ENCODE data around the gene TMEM214. TPM values are rescaled to one million over a fixed set of nuclear protein-coding genes. Genes with fewer than 3 reads are reported as not detected.
A peak's percentile ranks its signal among the peaks of the same experiment; 100 is the strongest.

Gene TMEM214
- total and polyA plus RNA-seq, 4 experiments from 2014 or later: 25.6 to 99.8 (median 65.9) TPM

GRCh38 chr2:27053776-27054175, 21.0 kb downstream of the TMEM214 start:
- Mint-ChIP-seq H3K27ac (peak overlapping the region in 4 of 7 donors; percentile 6 to 66 (median 32)), H3K27me3 (peaks cover 6 to 13% of the 10 kb centered on the region in 2 donors)
- intact Hi-C loops (cut with micrococcal nuclease): no loop called here

GRCh38 chr2:27054721-27055120, 22.0 kb downstream of the TMEM214 start:
- peaks cover 8% of the 10 kb centered on the region for H3K4me1 ChIP-seq (ENCODE audit: insufficient read depth, low read length)
- peaks cover 0 to 14% (median 7%) of the 10 kb centered on the region in 8 donors for H3K9me3 Mint-ChIP-seq
- peaks cover 10% of the 10 kb centered on the region for H3K36me3 ChIP-seq (ENCODE audit: insufficient read depth, low read length)
- intact Hi-C loops (cut with micrococcal nuclease): no loop called here
- POLR2A ChIA-PET (ENCODE audit: partially characterized antibody): interaction anchor here (1.2 to 13.9 kb wide), 4 partner anchors 10 to 32 kb away, joined by 4 to 402 read pairs (median 9); partner anchors contain the start of genes EMILIN1, KHK and OST4
- no peaks in the 10 kb centered on the region for H3K27me3 ChIP-seq (ENCODE audit: insufficient read depth, low read length)
- no peak overlapping the region for H3K27ac ChIP-seq (ENCODE audit: low read depth, low read length)
- H3K27ac Mint-ChIP-seq: peak overlapping the region in 2 of 7 donors; percentile 7 to 59
- peaks cover 11 to 23% (median 15%) of the 10 kb centered on the region in 4 donors for H3K4me1 Mint-ChIP-seq
- peak overlapping the region in 3 of 8 donors; percentile 26 to 44 (median 29) for H3K4me3 Mint-ChIP-seq
- no peak overlapping the region for H3K4me3 ChIP-seq (ENCODE audit: low read length in 2 of 2)
- H3K9me3 ChIP-seq (ENCODE audit: control insufficient read depth in 1 of 2, low read length in 2 of 2): no peaks in the 10 kb centered on the region
- CTCF ChIA-PET (ENCODE audit: partially characterized antibody): interaction anchor here (1.1 to 1.3 kb wide), 5 partner anchors 10 to 225 kb away, joined by 3 to 6 read pairs (median 3); partner anchors contain the start of genes KHK and OST4
- peaks cover 6 to 13% of the 10 kb centered on the region in 2 donors for H3K27me3 Mint-ChIP-seq
- peaks cover 12 to 54% of the 10 kb centered on the region in 2 donors for H3K36me3 Mint-ChIP-seq
- no peak for DNase-seq

More at GRCh38 chr2:27053776-27054175, 21.0 kb downstream of the TMEM214 start:
- Mint-ChIP-seq H3K36me3 (peaks cover 12 to 49% of the 10 kb centered on the region in 2 donors), H3K9me3 (peaks cover 0 to 14% (median 7%) of the 10 kb centered on the region in 8 donors), H3K4me1 (peaks cover 13 to 28% (median 19%) of the 10 kb centered on the region in 4 donors), H3K4me3 (peak overlapping the region in 5 of 8 donors; percentile 8 to 62 (median 26))
- ChIA-PET POLR2A (ENCODE audit: partially characterized antibody) (interaction anchor here (1.2 to 13.9 kb wide), 3 partner anchors 11 to 32 kb away, joined by 4 to 402 read pairs (median 8); partner anchors contain the start of genes EMILIN1 and OST4), CTCF (ENCODE audit: partially characterized antibody) (interaction anchor here (1.0 to 1.8 kb wide), 5 partner anchors 12 to 118 kb away, joined by 3 to 6 read pairs (median 4); partner anchors contain the start of genes KHK and OST4)
- DNase-seq: no peak
- Histone ChIP-seq H3K4me1 (ENCODE audit: insufficient read depth, low read length) (peaks cover 14% of the 10 kb centered on the region), H3K36me3 (ENCODE audit: insufficient read depth, low read length) (peaks cover 10% of the 10 kb centered on the region), H3K9me3 (ENCODE audit: control insufficient read depth in 1 of 2, low read length in 2 of 2) (no peaks in the 10 kb centered on the region), H3K4me3 (ENCODE audit: low read length in 2 of 2) (no peak overlapping the region), H3K27ac (ENCODE audit: low read depth, low read length) (no peak overlapping the region), H3K27me3 (ENCODE audit: insufficient read depth, low read length) (no peaks in the 10 kb centered on the region)

GRCh38 chr2:27057184-27057583, 24.4 kb downstream of the TMEM214 start:
- H3K27ac Mint-ChIP-seq: peak overlapping the region in 1 of 7 donors; percentile 43
- Histone ChIP-seq H3K36me3 (ENCODE audit: insufficient read depth, low read length) (peaks cover 10% of the 10 kb centered on the region), H3K9me3 (ENCODE audit: control insufficient read depth in 1 of 2, low read length in 2 of 2) (no peaks in the 10 kb centered on the region), H3K4me3 (ENCODE audit: low read length in 2 of 2) (no peak overlapping the region), H3K27me3 (ENCODE audit: insufficient read depth, low read length) (no peaks in the 10 kb centered on the region), H3K27ac (ENCODE audit: low read depth, low read length) (no peak overlapping the region), H3K4me1 (ENCODE audit: insufficient read depth, low read length) (peaks cover 3% of the 10 kb centered on the region)
- peaks cover 12 to 39% of the 10 kb centered on the region in 2 donors for H3K36me3 Mint-ChIP-seq
- intact Hi-C loops (cut with micrococcal nuclease): no loop called here
- no peak overlapping the region for H3K4me3 Mint-ChIP-seq
- H3K27me3 Mint-ChIP-seq: no peaks in the 10 kb centered on the region
- peaks cover 4 to 6% (median 4%) of the 10 kb centered on the region in 4 donors for H3K4me1 Mint-ChIP-seq
- POLR2A ChIA-PET (ENCODE audit: partially characterized antibody): interaction anchor here (2.0 to 13.9 kb wide), 3 partner anchors 18 to 29 kb away, joined by 4 to 402 read pairs (median 10); partner anchors contain the start of genes EMILIN1, KHK and OST4
- DNase-seq: no peak
- no peaks in the 10 kb centered on the region for H3K9me3 Mint-ChIP-seq
- CTCF ChIA-PET (ENCODE audit: partially characterized antibody): no interaction called here

- Mint-ChIP-seq H3K9me3 (no peaks in the 10 kb centered on the region), H3K27me3 (no peaks in the 10 kb centered on the region), H3K4me3 (no peak overlapping the region), H3K4me1 (peaks cover 0 to 7% (median 4%) of the 10 kb centered on the region in 4 donors), H3K36me3 (peaks cover 20 to 47% of the 10 kb centered on the region in 2 donors), H3K27ac (peak overlapping the region in 4 of 7 donors; percentile 9 to 41 (median 27))
- Histone ChIP-seq H3K9me3 (ENCODE audit: control insufficient read depth in 1 of 2, low read length in 2 of 2) (no peaks in the 10 kb centered on the region), H3K36me3 (ENCODE audit: insufficient read depth, low read length) (peaks cover 10% of the 10 kb centered on the region), H3K4me3 (ENCODE audit: low read length in 2 of 2) (no peak overlapping the region), H3K27ac (ENCODE audit: low read depth, low read length) (no peak overlapping the region), H3K27me3 (ENCODE audit: insufficient read depth, low read length) (no peaks in the 10 kb centered on the region), H3K4me1 (ENCODE audit: insufficient read depth, low read length) (no peaks in the 10 kb centered on the region)
- POLR2A ChIA-PET (ENCODE audit: partially characterized antibody): interaction anchor here (0.9 to 13.9 kb wide), 3 partner anchors 8 to 17 kb away, joined by 3 to 402 read pairs (median 53); partner anchors contain the start of genes AGBL5, EMILIN1 and OST4
- CTCF ChIA-PET (ENCODE audit: partially characterized antibody): interaction anchor here (0.7 kb wide), 1 partner anchor 28 kb away, joined by 4 read pairs; no protein-coding TSS in a partner anchor
- intact Hi-C loops (cut with micrococcal nuclease): no loop called here
- DNase-seq: no peak
These were observed 25.4 kb downstream of the TMEM214 start for GRCh38 chr2:27058210-27058609.

- intact Hi-C loops (cut with micrococcal nuclease): no loop called here
- peaks cover 0 to 11% (median 7%) of the 10 kb centered on the region in 4 donors for H3K4me1 Mint-ChIP-seq
- H3K4me1 ChIP-seq (ENCODE audit: insufficient read depth, low read length): no peaks in the 10 kb centered on the region
- H3K27me3 Mint-ChIP-seq: no peaks in the 10 kb centered on the region
- H3K27ac ChIP-seq (ENCODE audit: low read depth, low read length): no peak overlapping the region
- H3K36me3 Mint-ChIP-seq: peaks cover 23 to 49% of the 10 kb centered on the region in 2 donors
- no peak overlapping the region for H3K4me3 Mint-ChIP-seq
- CTCF ChIA-PET (ENCODE audit: partially characterized antibody): no interaction called here
- DNase-seq: no peak
- H3K9me3 Mint-ChIP-seq: no peaks in the 10 kb centered on the region
- POLR2A ChIA-PET (ENCODE audit: partially characterized antibody): interaction anchor here (0.6 to 13.9 kb wide), 4 partner anchors 9 to 294 kb away, joined by 3 to 402 read pairs (median 28); partner anchors contain the start of genes AGBL5, EMILIN1 and OST4
- H3K9me3 ChIP-seq (ENCODE audit: control insufficient read depth in 1 of 2, low read length in 2 of 2): no peaks in the 10 kb centered on the region
- H3K27me3 ChIP-seq (ENCODE audit: insufficient read depth, low read length): no peaks in the 10 kb centered on the region
- peak overlapping the region in 4 of 7 donors; percentile 22 to 72 (median 57) for H3K27ac Mint-ChIP-seq
- no peak overlapping the region for H3K4me3 ChIP-seq (ENCODE audit: low read length in 2 of 2)
- peaks cover 10% of the 10 kb centered on the region for H3K36me3 ChIP-seq (ENCODE audit: insufficient read depth, low read length)
These were observed 26.5 kb downstream of the TMEM214 start for GRCh38 chr2:27059141-27059820.

- H3K27ac ChIP-seq (ENCODE audit: low read depth, low read length): no peak overlapping the region
- H3K4me3 ChIP-seq (ENCODE audit: low read length in 2 of 2): no peak overlapping the region
- peaks cover 6% of the 10 kb centered on the region for H3K36me3 ChIP-seq (ENCODE audit: insufficient read depth, low read length)
- intact Hi-C loops (cut with micrococcal nuclease): no loop called here
- Mint-ChIP-seq H3K4me1 (peaks cover 0 to 12% (median 7%) of the 10 kb centered on the region in 4 donors), H3K4me3 (peak overlapping the region in 1 of 8 donors; percentile 36), H3K27ac (peak overlapping the region in 1 of 7 donors; percentile 24), H3K27me3 (no peaks in the 10 kb centered on the region), H3K36me3 (peaks cover 18 to 45% of the 10 kb centered on the region in 2 donors), H3K9me3 (no peaks in the 10 kb centered on the region)
- H3K4me1 ChIP-seq (ENCODE audit: insufficient read depth, low read length): no peaks in the 10 kb centered on the region
- CTCF ChIA-PET (ENCODE audit: partially characterized antibody): interaction anchor here (1.1 kb wide), 1 partner anchor 27 kb away, joined by 3 read pairs; the partner anchor contains the start of gene KHK
- POLR2A ChIA-PET (ENCODE audit: partially characterized antibody): interaction anchor here (0.6 to 13.9 kb wide), 3 partner anchors 10 to 303 kb away, joined by 3 to 402 read pairs (median 53); partner anchors contain the start of genes AGBL5, EMILIN1 and OST4
- no peaks in the 10 kb centered on the region for H3K9me3 ChIP-seq (ENCODE audit: control insufficient read depth in 1 of 2, low read length in 2 of 2)
- no peaks in the 10 kb centered on the region for H3K27me3 ChIP-seq (ENCODE audit: insufficient read depth, low read length)
- no peak for DNase-seq
These were observed 27.6 kb downstream of the TMEM214 start for GRCh38 chr2:27060323-27060722.
